SK-N-DZ (cell line): ENCODE measurements around the gene LRTM2.
A peak's percentile ranks its signal among the peaks of the same experiment; 100 is the strongest.

ENCODE experiments used
- DNase-seq: peaks from one replicate; pipeline ENCODE4 v3.0.0-alpha.2; 2015; ENCODE audit warnings: low spot score

Gene LRTM2

GRCh38 chr12:1797991-1798640, 22.2 kb upstream of the LRTM2 start:
- no peak for DNase-seq

GRCh38 chr12:1798641-1799020, 21.7 kb upstream of the LRTM2 start:
- DNase-seq: no peak

- DNase-seq: no peak
Measured at GRCh38 chr12:1799051-1799881, 21.1 kb upstream of the LRTM2 start.

GRCh38 chr12:1799882-1800400, 20.4 kb upstream of the LRTM2 start:
- no peak for DNase-seq

- DNase-seq: peak; percentile 90
Measured at GRCh38 chr12:1800401-1801302, 19.7 kb upstream of the LRTM2 start.

- no peak for DNase-seq
Measured at GRCh38 chr12:1801303-1801975, 18.9 kb upstream of the LRTM2 start.

GRCh38 chr12:1803736-1804135, 16.6 kb upstream of the LRTM2 start:
- DNase-seq: no peak

GRCh38 chr12:1804545-1805332, 15.6 kb upstream of the LRTM2 start:
- peak; percentile 94 for DNase-seq

GRCh38 chr12:1805441-1806081, 14.8 kb upstream of the LRTM2 start:
- no peak for DNase-seq

- no peak for DNase-seq
Measured at GRCh38 chr12:1806301-1807086, 13.9 kb upstream of the LRTM2 start.

GRCh38 chr12:1807087-1807860, 13.1 kb upstream of the LRTM2 start:
- no peak for DNase-seq

GRCh38 chr12:1808036-1808797, 12.1 kb upstream of the LRTM2 start:
- DNase-seq: no peak

GRCh38 chr12:1808798-1809480, 11.4 kb upstream of the LRTM2 start:
- DNase-seq: no peak

GRCh38 chr12:1809591-1810190, 10.7 kb upstream of the LRTM2 start:
- DNase-seq: no peak

GRCh38 chr12:1810201-1810930, 10.0 kb upstream of the LRTM2 start:
- DNase-seq: no peak

GRCh38 chr12:1810931-1811280, 9.5 kb upstream of the LRTM2 start:
- DNase-seq: no peak
